ENCODE data around the gene SLC7A4. TPM values are rescaled to one million over a fixed set of nuclear protein-coding genes. Genes with fewer than 3 reads are reported as not detected.
A peak's percentile ranks its signal among the peaks of the same experiment; 100 is the strongest.

The SLC7A4 gene
- total and polyA plus RNA-seq, 9 donors: 0.16 to 4.8 (median 0.47) TPM; not detected in 2

GRCh38 chr22:21022507-21022906 lies 9.9 kb downstream of the SLC7A4 start:
- DNase-seq: no peak
- Histone ChIP-seq H3K27ac (no peak overlapping the region), H3K9me3 (no peaks in the 10 kb centered on the region), H3K27me3 (no peaks in the 10 kb centered on the region), H3K4me1 (ENCODE audit: insufficient read depth) (peaks cover 4% of the 10 kb centered on the region), H3K36me3 (no peaks in the 10 kb centered on the region), H3K4me3 (no peak overlapping the region)
- intact Hi-C loops (cut with DNase I): no loop called here
- WGBS, 3 donors: 66 to 70% (median 70%) methylated on average over 10 of the region's 10 CpGs
- TF ChIP-seq CTCF (IDR thresholded peaks at IDR 0.05): no peak
- TF ChIP-seq EP300 (IDR thresholded peaks at IDR 0.05): no peak
- no peak for TF ChIP-seq POLR2A (IDR thresholded peaks at IDR 0.05)

GRCh38 chr22:21020802-21021429 lies 11.4 kb downstream of the SLC7A4 start:
- Histone ChIP-seq H3K4me1 (ENCODE audit: insufficient read depth) (no peaks in the 10 kb centered on the region), H3K27me3 (no peaks in the 10 kb centered on the region), H3K4me3 (no peak overlapping the region), H3K36me3 (no peaks in the 10 kb centered on the region), H3K9me3 (no peaks in the 10 kb centered on the region), H3K27ac (no peak overlapping the region)
- 59 to 72% (median 68%) methylated on average over 7 of the region's 7 CpGs for WGBS, 3 donors
- TF ChIP-seq CTCF (IDR thresholded peaks at IDR 0.05) (no peak), EP300 (IDR thresholded peaks at IDR 0.05) (no peak), POLR2A (IDR thresholded peaks at IDR 0.05) (no peak)
- intact Hi-C loops (cut with DNase I): no loop called here
- no peak for DNase-seq

GRCh38 chr22:21018314-21018713 lies 14.0 kb downstream of the SLC7A4 start:
- TF ChIP-seq CTCF (IDR thresholded peaks at IDR 0.05) (no peak), EP300 (IDR thresholded peaks at IDR 0.05) (no peak), POLR2A (IDR thresholded peaks at IDR 0.05) (no peak)
- H3K4me1 ChIP-seq (ENCODE audit: insufficient read depth): peaks cover 6% of the 10 kb centered on the region
- no peak for DNase-seq
- no peaks in the 10 kb centered on the region for H3K27me3 ChIP-seq
- intact Hi-C loops (cut with DNase I): loop anchor here in 1 of 4 donors (10.0 kb wide), 1 partner anchor 154 kb away; no protein-coding TSS in a partner anchor
- no peaks in the 10 kb centered on the region for H3K9me3 ChIP-seq
- H3K4me3 ChIP-seq: no peak overlapping the region
- WGBS, 3 donors: 93 to 97% (median 95%) methylated on average over 4 of the region's 4 CpGs
- no peak overlapping the region for H3K27ac ChIP-seq
- H3K36me3 ChIP-seq: no peaks in the 10 kb centered on the region

GRCh38 chr22:21016644-21017420 lies 15.5 kb downstream of the SLC7A4 start:
- Histone ChIP-seq H3K4me3 (no peak overlapping the region), H3K9me3 (no peaks in the 10 kb centered on the region), H3K27ac (no peak overlapping the region), H3K36me3 (no peaks in the 10 kb centered on the region), H3K27me3 (no peaks in the 10 kb centered on the region), H3K4me1 (ENCODE audit: insufficient read depth) (peaks cover 6% of the 10 kb centered on the region)
- WGBS, 3 donors: 85 to 89% (median 88%) methylated on average over 13 of the region's 13 CpGs
- TF ChIP-seq POLR2A (IDR thresholded peaks at IDR 0.05) (no peak), EP300 (IDR thresholded peaks at IDR 0.05) (no peak), CTCF (IDR thresholded peaks at IDR 0.05) (no peak)
- DNase-seq: peak in 1 of 5 donors; percentile 10
- intact Hi-C loops (cut with DNase I): loop anchor here in 1 of 4 donors (10.0 kb wide), 1 partner anchor 152 kb away; no protein-coding TSS in a partner anchor

Measured in ovary (tissue), 9 donors.